Stimulated activated CD4-positive, alpha-beta T cell treated with anti-CD3 and anti-CD28 coated beads, Interleukin-12 subunit alpha, Interleukin-12 subunit beta, amount 100 ng/mL, for 4 hours (primary cell): ENCODE data around the gene TRERF1.

Experiments
- DNase-seq: peaks from one replicate; pipeline ENCODE4 v3.0.0-alpha.2; 2020

TRERF1 gene

DNA sequence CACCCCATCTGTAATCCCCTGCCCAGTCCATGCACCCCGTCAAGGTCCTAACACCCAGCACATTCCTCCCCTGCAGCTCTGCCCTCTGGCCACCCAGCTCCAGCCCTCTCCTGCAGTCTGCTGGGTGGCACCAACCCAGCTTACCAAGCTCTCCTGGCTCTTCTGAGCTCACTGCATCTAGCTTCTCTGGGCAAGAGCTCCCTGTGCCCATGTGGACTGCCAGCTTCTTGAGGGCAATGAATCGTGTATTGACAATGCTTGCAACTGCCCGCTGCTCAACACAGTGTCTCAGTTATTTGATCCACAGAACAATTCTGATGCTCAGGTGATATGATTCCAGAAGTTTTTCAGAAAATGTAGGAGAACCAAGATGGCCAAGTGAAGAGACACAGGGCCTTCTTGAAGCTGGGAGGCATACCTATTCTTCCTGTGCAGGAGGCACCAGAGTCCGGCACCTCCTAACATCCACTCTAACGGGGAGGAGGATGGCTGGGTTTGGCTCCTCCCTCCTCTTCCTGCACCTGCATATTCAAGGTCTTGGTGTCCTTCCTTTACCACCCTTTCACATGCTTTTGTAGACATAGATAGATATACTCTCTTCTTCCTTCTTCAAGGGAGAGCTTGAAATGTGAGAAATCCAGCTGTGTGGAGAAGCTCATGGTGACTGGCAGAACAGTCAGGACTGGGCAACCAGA is 85.6 kb downstream of the TRERF1 start:
- no peak for DNase-seq

DNA sequence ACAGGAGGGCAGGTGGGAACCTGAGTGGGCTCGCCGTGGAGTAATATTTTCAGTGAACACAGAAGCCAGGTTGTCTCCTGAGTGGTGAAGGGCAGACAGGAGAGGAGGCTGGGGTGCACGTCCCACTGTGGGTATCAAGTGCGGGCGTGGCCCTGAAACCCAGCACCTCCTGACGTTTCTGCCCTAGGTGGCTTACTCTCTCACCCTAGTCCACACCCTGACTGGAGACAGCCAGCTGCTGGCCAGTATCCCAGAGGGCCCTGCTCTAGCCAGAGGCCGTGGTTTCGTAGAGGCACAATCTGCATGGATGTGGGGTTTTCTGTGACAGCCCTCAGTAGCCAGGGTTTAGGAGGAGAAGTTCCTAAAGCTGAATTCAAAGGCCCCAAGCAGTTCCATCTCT is 86.7 kb downstream of the TRERF1 start:
- DNase-seq, result no peak

DNA sequence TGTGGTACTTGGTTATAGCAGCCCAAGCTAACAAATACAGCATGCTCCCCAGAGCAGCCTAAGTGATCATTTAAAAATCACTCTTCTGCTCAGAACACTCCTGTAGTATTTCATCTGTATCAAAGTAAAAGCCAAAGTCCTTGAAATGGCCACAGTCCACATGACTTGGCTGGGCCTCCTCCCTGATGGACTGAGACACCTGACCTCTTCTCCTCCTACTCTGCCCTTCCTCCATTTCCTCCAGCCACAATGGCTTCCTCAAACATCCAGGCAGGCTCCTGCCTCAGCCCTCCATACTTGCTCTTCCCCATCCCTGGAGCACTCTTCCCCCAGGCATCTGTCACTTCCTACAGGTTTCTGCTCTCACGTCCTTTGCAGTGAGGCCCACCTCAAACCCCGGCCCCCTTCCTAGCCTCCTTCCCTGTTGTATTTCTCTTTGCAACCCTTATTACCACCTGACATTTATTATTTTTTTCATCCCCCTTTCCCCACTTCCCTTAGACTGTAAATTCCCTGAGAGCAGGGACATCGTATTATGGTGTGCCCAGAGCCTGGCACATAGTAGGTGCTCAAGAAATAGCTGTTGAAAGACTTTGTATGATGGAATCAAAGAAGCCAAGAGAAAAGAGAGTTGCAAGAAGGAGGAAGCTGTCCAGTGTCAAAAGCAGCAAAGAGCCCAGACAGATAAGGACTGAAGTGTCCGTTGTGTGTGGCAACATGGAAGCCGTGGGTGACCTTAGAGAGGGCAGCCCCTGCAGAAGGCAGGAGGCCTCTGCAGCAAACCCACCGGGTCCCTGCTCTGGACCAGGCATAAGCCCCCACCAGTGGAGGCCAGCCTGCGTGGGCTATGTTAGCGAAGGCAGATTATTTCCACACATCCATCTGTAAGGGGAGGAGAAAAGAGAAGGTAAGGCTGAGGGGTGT is 87.5 kb downstream of the TRERF1 start:
- DNase-seq, result no peak

DNA sequence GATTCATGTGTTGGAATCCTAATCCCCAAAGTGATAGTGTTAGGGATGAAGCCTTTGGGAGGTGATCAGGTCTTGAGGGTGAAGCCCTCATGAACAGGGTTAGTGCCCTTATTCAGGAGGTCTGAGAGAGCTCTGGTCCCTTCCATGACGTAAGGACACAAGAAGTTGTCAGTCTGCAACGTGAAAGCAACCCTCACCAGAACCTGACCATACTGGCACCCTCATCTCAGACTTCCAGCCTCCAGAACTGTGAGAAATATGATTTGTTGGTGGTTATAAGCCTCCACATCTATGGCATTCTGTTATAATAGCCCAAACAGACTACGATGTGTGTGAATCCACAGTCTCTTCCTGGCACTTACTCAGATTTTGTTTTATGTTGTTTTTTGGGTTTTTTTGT is 90.7 kb downstream of the TRERF1 start:
- DNase-seq, result no peak

DNA sequence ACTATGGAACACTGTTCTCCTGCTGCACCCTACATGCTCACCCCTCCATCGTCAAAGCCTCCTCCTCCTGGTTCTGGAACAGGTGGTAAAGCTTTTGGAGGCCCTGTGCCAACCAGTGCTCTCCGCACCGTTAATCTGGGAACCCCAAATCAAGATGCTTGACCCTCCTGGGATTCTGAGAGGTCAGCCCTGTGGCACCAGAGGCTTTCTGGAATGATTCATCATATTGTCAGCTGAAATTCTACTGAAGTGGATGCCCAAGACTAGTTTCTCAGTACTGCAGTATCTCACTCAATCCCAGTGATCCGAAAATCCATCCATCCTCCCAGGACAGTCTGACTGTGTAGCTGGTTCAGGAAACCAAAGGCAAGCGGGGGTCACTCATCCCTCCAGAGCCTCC is 92.7 kb downstream of the TRERF1 start:
- no peak for DNase-seq

DNA sequence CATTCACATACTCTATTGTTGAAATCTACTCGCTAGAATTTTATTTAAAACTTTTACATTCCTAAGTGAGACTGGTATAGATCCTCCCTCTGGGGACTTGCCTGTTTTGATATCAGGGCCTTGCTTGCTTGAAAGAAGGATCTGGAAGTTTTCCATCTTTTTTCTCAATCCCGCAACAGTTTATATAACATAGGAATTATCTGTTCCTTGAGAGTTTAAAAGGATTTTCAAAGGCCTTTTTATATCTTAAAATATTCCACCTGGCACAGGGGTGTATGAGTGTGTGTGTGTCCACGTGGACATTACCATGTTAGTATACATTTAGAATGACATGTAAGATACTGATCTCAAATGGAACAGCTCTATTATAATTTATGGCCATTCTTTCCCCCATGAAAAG is 96.3 kb downstream of the TRERF1 start:
- no peak for DNase-seq

DNA sequence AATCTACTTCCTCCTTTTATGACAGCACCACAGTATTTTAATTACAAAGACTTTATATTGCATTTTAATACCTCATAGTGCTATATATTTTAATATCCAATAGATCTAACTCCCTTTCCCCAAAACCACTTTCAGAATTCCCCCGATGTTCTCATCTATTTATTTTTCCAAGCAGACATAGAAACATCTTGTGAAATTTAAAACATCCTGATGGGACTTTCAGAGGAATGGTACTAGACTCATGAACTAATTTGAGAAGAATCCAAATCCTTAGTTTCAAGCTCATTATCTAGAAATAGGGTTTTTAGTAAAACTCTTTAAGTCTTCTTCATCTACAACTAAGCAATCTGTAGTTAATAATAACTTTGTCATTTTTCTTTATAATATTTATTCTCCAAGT is 97.0 kb downstream of the TRERF1 start:
- DNase-seq, result no peak

DNA sequence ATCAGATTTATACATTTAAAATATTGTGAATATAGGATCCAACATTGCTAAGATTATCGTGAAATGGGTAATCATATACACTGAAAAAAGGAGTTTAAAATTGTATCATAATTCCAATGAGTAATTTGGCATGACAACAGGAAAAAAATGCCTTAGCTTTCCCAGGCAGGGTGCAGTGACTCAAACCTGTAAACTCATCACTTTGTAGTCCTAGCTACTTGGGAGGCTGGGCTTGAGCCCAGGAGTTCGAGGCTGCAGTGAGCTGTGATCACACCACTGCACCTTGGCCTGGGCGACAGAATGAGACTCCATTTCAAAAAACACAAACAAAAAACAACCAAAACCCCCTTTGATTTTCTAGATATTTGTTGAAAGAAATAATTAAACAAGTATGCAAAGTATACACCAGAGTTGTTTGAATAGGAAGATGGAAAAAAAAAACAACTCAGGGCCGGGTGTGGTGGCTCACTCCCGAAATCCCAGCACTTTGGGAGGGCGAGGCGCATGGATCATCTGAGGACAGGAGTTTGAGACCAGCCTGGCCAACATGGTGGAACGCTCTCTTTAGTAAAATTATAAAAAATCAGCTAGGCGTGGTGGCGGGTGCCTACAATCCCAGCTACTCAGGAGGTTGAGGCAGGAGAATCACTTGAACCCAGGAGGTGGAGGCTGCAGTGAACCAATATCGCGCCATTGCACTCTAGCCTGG is 98.7 kb downstream of the TRERF1 start:
- no peak for DNase-seq

DNA sequence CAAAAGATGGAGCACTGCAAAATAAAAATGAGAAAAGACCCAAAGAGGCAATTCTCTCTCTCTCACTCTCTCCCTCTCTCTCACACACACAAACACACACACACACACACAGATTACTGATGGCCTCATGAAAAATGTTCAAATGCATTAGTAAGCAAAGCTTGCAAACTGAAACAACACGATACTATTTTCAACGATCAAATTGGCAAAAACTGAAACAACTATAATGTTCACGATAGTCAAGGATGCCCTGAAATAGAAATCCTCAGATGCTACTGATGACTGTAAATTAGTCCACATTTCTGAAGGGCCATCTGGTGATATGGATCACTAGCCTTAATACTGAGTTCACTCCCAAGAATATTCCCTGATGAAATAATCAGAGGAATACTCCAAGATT is 100.8 kb downstream of the TRERF1 start:
- no peak for DNase-seq

DNA sequence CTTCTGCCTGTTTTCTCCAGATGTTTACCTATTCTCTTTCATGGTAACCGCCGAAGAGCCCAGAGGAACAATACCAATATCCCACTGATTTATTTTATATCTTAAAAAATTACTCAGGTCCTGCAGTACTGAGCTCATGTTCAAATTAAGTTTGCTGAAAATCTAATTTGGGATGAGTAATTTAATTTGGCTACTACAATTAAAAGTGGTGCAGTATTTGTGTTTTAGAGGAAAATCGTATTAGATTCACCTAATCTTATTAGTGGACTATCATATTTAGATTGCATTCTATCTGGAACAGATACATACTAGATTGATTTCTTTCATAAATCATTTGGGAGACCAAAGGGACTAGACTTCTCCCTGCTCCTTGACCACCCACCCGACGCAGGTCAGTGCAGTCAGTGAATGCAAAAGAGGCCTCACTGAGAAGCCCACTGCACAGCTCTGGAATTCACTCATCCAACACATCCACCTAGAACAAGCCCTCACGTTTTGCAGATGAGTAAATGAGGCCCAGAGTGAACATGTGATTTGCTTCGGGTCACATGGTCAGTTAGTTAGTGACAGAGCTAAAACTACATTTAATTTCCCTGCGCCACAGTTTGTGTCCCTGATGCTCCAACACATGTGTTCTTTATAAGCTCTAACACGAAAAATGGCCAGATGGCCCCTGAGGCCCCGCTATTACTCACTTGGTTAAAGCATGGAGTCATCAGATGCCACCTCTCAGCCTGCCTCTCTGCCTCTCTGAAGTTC is 101.8 kb downstream of the TRERF1 start:
- DNase-seq, result no peak

DNA sequence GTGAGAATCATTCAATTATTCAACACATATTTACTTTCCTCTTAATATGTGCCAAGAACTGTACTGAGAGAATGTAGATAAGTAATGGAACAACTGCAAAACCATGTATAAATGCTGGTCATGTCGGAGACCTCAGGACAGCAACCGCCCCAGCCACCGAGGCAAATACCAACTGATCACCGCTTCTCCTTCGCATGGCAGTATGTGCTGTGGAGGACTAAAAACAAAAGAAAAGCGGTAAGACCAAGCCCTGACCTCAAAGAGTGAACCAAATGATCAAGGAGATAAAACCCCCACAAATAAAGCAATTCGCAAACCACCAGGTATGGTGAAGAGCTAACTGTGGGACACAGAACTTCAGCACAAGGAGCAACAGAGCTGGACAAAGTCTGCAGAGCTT is 104.3 kb downstream of the TRERF1 start:
- DNase-seq, result no peak

DNA sequence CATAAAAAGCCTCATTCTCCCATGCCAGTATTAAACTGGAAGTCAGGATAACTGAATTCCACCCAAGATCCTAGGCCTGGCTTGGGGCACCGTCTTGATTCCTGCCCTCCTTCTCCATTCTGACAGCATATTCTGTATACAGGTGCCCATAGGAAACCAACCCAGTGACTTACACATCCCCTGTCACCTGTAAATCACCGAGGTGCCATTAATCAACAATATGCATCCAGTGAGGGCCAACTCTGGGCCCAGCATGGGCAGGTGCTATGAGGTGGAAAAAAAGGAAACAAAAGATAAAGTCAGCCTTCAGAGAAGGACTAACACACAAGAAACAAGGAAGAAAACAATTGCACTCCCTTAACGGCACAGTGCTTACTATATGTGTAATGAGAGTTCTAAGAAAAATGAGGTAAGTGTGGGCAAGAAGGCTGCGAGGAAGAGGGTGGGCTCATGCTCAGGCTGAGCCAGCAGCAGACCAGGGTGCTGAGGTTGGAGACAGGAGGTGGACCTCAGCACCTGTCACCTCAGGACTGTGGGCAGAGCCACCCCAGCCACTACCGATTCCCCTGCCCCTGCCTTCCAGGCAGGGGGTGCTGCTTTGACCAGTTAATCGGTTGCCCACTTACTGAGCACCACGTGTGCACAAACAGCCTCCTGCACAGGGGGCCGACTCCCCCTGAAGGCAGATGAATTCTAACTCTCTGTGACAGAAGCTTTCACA is 105.9 kb downstream of the TRERF1 start:
- no peak for DNase-seq

DNA sequence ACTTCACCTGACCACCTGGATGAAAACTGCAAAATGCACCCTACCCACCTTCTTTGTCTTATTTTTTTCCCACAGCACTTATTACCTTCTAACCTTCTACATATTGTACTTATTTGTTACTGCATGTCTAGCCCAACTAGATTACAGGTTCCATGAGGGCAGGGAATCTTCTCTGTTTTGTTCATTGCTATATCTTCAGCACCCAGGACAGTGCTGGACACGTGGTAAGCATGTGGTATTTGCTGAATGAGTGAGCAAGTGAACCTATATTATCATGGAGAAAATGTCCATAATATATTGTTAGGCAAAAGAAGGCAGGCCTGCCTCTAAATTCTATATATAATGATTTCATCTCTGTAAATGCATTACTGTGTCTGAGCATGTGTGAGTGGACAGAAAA is 107.0 kb downstream of the TRERF1 start:
- DNase-seq, result no peak

DNA sequence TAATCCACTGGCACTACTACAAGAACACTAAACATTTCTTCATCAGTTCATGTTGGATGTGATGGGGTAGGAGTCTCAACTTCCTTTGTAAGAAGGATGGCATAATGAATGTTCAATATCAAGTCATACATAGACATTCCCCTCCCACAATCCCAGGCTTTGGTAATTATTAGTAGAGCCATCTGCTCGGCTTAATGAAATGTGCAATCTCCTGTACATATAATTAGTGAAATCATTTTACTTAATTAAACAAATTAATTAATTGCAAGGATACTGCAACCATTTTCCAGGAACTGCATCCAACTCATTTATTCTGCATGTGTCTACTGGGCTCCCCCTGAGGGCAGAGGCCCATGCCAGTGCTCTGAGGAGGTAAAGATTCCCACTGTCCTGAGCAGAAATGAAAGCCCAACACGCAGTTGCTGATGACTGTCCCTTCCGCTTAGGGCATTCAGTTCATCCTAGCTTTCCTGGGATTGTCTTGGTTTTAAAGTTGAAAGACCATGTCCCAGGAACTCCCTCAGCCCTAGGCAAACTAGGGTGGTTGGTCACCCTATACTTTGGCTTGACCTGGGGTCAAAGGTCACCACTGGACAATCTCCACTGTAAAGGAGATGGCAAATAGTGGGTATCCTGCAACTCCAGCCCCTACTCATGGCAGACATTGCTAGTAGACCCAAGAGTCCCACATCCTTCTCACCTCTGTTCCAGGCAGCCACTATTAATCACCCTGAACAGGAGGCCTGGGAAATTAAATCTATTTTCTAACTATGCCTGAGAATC is 109.8 kb downstream of the TRERF1 start:
- DNase-seq, result no peak

DNA sequence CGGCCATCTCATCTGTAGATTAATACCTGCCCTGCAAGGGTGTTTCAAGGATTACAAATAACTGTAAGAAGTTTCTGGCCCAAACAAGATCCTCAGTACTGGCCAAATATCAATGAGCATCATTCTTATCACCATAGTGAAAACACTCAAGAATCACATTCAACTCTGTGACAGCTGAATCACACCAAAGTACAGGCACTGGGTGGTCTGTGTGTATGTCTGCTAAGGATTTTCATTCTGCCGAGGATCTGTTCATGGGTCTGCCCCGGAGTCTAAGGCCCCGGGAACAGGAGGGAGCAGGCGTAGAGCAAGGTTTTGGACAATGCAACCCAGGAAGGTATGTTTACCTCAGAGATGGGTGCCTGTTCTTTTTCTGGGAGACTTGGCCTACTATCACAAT is 110.5 kb downstream of the TRERF1 start:
- DNase-seq, result no peak

DNA sequence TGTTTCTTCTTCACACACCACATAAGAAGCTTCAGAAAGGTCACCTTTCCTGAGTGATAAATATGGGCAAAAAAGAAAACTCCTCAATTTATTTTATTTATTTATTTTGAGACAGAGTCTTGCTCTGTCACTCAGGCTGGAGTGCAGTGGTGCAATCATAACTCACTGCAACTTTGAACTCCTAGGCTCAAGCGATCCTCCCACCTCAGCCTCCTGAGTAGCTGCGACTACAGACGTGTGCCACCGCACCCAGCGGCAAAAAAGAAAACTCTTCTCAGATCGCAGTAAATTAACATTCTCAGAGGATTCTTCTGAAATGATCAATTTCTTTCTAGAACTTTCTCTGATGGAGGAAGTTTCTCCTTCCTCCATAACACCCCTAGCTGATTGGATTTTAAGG is 111.2 kb downstream of the TRERF1 start:
- DNase-seq, result no peak

DNA sequence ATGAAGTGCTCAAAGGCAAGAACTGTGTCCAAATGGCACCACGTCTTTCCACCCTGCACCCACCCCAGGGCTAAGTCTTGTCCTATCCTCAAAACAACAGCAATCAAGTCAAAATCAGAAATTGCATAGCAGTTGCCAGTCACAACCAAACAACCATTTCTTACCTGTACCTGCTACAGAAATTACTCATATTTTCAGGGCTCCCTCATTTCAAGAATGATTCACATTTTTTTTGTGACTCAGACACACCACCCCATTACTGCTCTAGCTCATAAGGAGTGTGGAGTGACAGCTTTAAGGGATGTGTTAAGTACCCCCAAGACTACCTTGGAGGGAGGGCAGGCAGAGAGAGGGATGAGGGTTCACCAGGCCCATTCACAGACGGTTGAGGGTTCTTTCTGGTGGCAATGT is 111.7 kb downstream of the TRERF1 start:
- DNase-seq, result peak; percentile 11

DNA sequence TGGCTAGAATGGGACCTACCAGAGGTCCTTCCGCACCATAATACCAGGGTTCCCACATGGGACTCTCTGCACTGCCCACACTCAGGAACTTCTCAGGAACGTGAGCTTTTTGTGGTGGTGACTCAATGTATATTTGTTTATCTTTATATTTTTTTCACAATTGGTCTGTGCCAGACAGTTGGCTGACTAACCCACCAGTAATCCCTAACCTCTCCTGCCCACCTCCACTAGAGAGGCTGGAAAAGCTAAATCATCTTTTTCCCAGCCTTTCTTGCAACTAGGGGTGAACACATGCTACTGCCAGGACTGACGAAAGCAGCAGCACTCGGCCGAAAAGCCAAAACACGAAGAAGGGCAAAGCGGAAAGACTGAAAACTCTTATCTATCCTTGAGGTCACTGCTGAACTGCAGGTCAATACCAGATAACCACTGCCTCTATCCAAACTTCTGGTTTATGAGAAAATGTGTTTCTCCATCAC is 112.9 kb downstream of the TRERF1 start:
- DNase-seq, result no peak

DNA sequence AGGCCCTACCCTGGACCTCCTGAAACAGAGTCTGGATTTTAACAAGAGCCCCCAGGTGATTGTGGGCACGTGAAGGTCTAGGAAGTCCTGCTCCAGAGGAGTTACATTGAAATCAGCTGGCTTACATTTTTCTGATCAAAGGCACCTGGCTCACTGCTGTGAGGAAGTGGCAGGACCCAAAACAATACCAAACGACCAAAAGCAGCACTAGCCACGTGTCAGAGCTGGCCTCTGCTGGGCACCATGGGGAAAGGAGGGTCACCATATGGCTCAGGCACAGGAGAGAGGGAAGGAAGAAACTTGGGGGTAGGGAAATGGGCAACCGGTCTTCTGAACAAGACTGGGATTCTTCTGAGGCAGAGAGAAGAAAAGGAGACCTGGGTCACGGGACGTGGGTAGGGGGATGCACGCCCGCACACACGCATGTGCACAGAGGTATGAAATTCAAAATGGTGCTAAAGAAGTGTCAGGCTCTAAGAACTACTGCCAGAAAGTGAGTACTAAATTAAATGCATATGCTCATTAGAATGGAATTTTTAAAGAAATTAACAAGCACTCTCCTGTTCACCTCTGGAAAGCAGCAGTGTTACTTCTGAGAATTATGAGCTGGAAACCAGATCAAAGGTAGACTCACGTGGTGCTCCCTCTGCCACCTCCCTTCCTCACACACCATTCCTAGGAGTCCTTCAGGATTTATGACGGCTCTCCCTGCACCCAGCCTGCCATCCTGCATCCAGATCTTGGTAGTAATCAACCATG is 113.6 kb downstream of the TRERF1 start:
- no peak for DNase-seq

DNA sequence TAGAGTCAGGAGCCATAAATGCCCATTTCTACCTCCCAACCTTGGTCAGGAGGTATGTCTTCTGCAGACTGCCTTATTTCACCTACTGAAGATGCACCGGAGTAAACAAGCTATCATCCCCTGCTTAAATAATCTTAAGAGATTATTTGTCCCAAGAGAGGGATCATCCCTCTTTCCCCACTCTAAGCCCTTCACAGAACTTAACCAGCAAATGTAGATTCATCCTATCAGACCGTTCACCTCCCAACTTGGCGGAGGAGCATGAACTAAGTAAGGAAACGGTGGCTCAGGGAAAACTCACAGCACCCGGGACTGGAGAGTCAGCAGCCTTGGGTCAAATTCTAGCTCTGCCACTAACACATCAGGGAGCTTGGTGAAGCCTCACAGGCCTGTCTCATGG is 115.3 kb downstream of the TRERF1 start:
- DNase-seq, result no peak

DNA sequence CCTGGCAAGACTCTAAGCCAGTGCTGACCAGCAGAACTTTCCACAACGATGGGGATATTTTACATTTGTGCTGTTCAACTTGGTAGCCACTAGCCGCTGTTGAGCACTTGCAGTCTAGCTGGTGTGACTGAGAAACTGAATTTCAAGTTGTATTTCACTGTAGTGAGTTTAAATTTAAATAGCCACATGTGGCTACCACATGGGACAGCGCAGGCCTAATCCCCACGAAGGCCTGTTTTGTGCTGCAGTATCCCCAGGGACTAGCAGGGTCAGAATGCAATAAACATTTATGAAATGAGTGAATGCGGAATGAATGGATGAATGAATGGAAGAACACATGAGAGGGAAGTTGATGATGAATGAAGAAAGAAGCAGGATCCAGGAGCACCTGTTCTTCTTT is 115.8 kb downstream of the TRERF1 start:
- DNase-seq, result no peak
